Keratinocyte (primary cell): Measurements from ENCODE around the gene HENMT1. TPM values are rescaled to one million over a fixed set of nuclear protein-coding genes. Genes with fewer than 3 reads are reported as not detected.

Experiments
- DNase-seq: peaks from one replicate; pipeline ENCODE4 v3.0.0-alpha.2; 2011; ENCODE audit warnings: low read depth, missing footprints, low spot score
- FAIRE-seq: peaks from 2 replicates; lab custom pipeline; 2011; peaks lifted over from hg19 to GRCh38; lab: Jason Lieb, UNC
- H2AFZ ChIP-seq: 2 replicates; pipeline ENCODE4 v1.6.0; 2012; ENCODE audit warnings: low read length, control low read depth, inconsistent platforms; ENCODE audit not compliant: control insufficient read depth
- H3K27ac ChIP-seq: 2 replicates; pipeline ENCODE4 v1.5.1; 2011; ENCODE audit warnings: low read length; ENCODE audit not compliant: control insufficient read depth, insufficient read depth
- H3K27me3 ChIP-seq: 3 replicates; pipeline ENCODE4 v1.6.0; 2011; ENCODE audit warnings: low read length; ENCODE audit not compliant: control insufficient read depth, insufficient read depth; ENCODE audit errors: extremely low read depth
- H3K36me3 ChIP-seq, 2 experiments: 2 replicates in 1 of 2; 3 replicates in 1 of 2; pipeline ENCODE4 v1.5.1; 2011; ENCODE audit warnings: low read length in 2 of 2, mild to moderate bottlenecking in 1 of 2; ENCODE audit not compliant: control insufficient read depth in 2 of 2, insufficient read depth in 2 of 2; ENCODE audit errors: extremely low read depth in 1 of 2
- H3K4me1 ChIP-seq: 3 replicates; pipeline ENCODE4 v1.5.1; 2011; ENCODE audit warnings: low read length; ENCODE audit not compliant: control insufficient read depth, insufficient read depth; ENCODE audit errors: extremely low read depth
- H3K4me2 ChIP-seq: 3 replicates; pipeline ENCODE4 v1.6.0; 2011; ENCODE audit warnings: low read depth, low read length; ENCODE audit not compliant: control insufficient read depth, insufficient read depth; ENCODE audit errors: extremely low read depth
- H3K4me3 ChIP-seq, 3 experiments: fragments of 200-600 bp in 1 of 3; sonication (generic) in 1 of 3; 2 replicates in 2 of 3; 3 replicates in 1 of 3; pipeline ENCODE4 v1.5.1; 2011 to 2016; ENCODE audit warnings: low read length in 3 of 3, mild to moderate bottlenecking in 3 of 3, control low read depth in 2 of 3, inconsistent platforms in 1 of 3, low read depth in 1 of 3, mixed read lengths in 1 of 3, mixed run types in 1 of 3, moderate library complexity in 1 of 3; ENCODE audit not compliant: control insufficient read depth in 2 of 3, insufficient read depth in 2 of 3; ENCODE audit errors: extremely low read depth in 1 of 3
- H3K79me2 ChIP-seq: 2 replicates; pipeline ENCODE4 v1.6.0; 2012; ENCODE audit warnings: low read length; ENCODE audit not compliant: control insufficient read depth, insufficient read depth
- H3K9ac ChIP-seq: 3 replicates; pipeline ENCODE4 v1.6.0; 2011; ENCODE audit warnings: low read length; ENCODE audit not compliant: control insufficient read depth, insufficient read depth; ENCODE audit errors: extremely low read depth
- H3K9me1 ChIP-seq: 3 replicates; pipeline ENCODE4 v1.6.0; 2011; ENCODE audit warnings: low read length; ENCODE audit not compliant: control insufficient read depth, insufficient read depth; ENCODE audit errors: extremely low read depth
- H3K9me3 ChIP-seq: 2 replicates; pipeline ENCODE4 v1.5.1; 2012; ENCODE audit warnings: low read depth, low read length; ENCODE audit not compliant: control insufficient read depth
- H4K20me1 ChIP-seq: 3 replicates; pipeline ENCODE4 v1.6.0; 2011; ENCODE audit warnings: low read length; ENCODE audit not compliant: control insufficient read depth, insufficient read depth; ENCODE audit errors: extremely low read depth
- CTCF ChIP-seq, 3 experiments: IDR thresholded peaks in 1 of 3; conservative IDR thresholded peaks in 1 of 3; optimal IDR thresholded peaks in 1 of 3; 2 replicates in 2 of 3; 3 replicates in 1 of 3; pipeline versions ENCODE3 to v1.5.1; 2011; ENCODE audit warnings: low read length in 3 of 3, mild to moderate bottlenecking in 3 of 3, moderate library complexity in 2 of 3, control low read depth in 1 of 3, inconsistent platforms in 1 of 3; ENCODE audit not compliant: insufficient read depth in 2 of 3; ENCODE audit errors: extremely low read depth in 1 of 3
- EZH2 ChIP-seq: IDR thresholded peaks from one replicate; pipeline ENCODE4 v1.6.1; 2012; ENCODE audit warnings: inconsistent platforms, mild to moderate bottlenecking, low read length, moderate library complexity
- dilution Hi-C: fragments of 300-500 bp; cut with MboI; formaldehyde crosslinking; loops from one replicate; pipeline ENCODE4 v1.7.0; 2020; ENCODE audit warnings: low sequenced_read_pairs; ENCODE audit not compliant: extremely low pct_ligation_motif_present
- polyA plus RNA-seq, 5 experiments: library from polyadenylated mRNA; depleted of rRNA in 3 of 5; stranded (reverse) in 3 of 5; stranded (forward) in 1 of 5; unstranded in 1 of 5; fragments of >200 nt; gene quantifications; 1 replicate in 1 of 5; 2 replicates in 3 of 5; 3 replicates in 1 of 5; pipeline versions ENCODE4 v1.2.1 to v1.2.3, GENCODE V29; 2011 to 2012; ENCODE audit warnings: missing spikeins in 2 of 5, low read depth in 1 of 5, low replicate concordance in 1 of 5

HENMT1 gene
- polyA plus RNA-seq, 1 donor (not counting 4 experiments of a cell fraction or from before 2014, with no cell fraction given): 1.7 TPM

GRCh38 chr1:108617008-108617723 lies 43.7 kb downstream of the HENMT1 start:
- Histone ChIP-seq H3K9ac (no peak overlapping the region), H2AFZ (no peak overlapping the region), H3K9me1 (no peaks in the 10 kb centered on the region), H3K79me2 (no peaks in the 10 kb centered on the region), H4K20me1 (no peaks in the 10 kb centered on the region), H3K4me1 (no peaks in the 10 kb centered on the region), H3K27me3 (no peaks in the 10 kb centered on the region), H3K27ac (no peak overlapping the region), H3K9me3 (no peaks in the 10 kb centered on the region), H3K4me2 (no peak overlapping the region), H3K4me3 (no peak overlapping the region), H3K36me3 (no peaks in the 10 kb centered on the region)
- no peak for TF ChIP-seq EZH2
- no peak for TF ChIP-seq CTCF (optimal IDR thresholded peaks at IDR 0.05 in 1 of 3, IDR thresholded peaks at IDR 0.05 in 1 of 3, conservative IDR thresholded peaks at IDR 0.05 in 1 of 3; ENCODE audit: extremely low read depth in 1 of 3, insufficient read depth in 2 of 3, low read length in 3 of 3)
- dilution Hi-C loops: no loop called here
- DNase-seq (no peak), FAIRE-seq (no peak)

DNA sequence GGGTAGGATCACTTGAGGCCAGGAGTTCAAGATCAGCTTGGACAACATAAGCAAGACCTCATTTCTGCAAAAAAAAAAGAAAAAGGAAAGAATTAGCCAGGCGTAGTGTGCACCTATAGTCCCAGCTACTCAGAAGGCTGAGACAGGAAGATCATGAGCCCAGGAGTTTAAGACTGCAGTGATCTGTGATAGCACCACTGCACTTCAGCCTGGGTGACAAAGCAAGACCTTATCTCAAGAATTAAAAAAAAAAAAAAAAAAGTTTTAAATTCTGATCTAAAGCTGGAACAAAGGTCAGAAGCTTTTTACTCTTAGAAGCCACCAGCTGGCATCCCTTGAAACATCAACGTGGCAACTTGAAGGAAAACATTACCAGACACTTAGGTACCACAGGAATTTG lies 45.3 kb downstream of the HENMT1 start:
- no peak for FAIRE-seq

More for the DNA sequence above, 45.3 kb downstream of the HENMT1 start:
- dilution Hi-C loops: no loop called here
- TF ChIP-seq CTCF (optimal IDR thresholded peaks at IDR 0.05 in 1 of 3, IDR thresholded peaks at IDR 0.05 in 1 of 3, conservative IDR thresholded peaks at IDR 0.05 in 1 of 3; ENCODE audit: extremely low read depth in 1 of 3, insufficient read depth in 2 of 3, low read length in 3 of 3) (no peak), EZH2 (no peak)
- DNase-seq: no peak
- Histone ChIP-seq H3K36me3 (no peaks in the 10 kb centered on the region), H3K9me3 (no peaks in the 10 kb centered on the region), H3K27ac (no peak overlapping the region), H3K79me2 (no peaks in the 10 kb centered on the region), H2AFZ (no peak overlapping the region), H3K4me3 (no peak overlapping the region), H3K27me3 (no peaks in the 10 kb centered on the region), H3K9ac (no peak overlapping the region), H3K4me2 (no peak overlapping the region), H4K20me1 (no peaks in the 10 kb centered on the region), H3K4me1 (no peaks in the 10 kb centered on the region), H3K9me1 (no peaks in the 10 kb centered on the region)
